Activated CD4-positive, alpha-beta memory T cell treated with anti-CD3 and anti-CD28 coated beads, Interleukin-2, amount 10 ng/mL, durations not matched to agents 7 days and 5 days (primary cell): ENCODE data around the gene LDHAL6A. TPM values are rescaled to one million over a fixed set of nuclear protein-coding genes. Genes with fewer than 3 reads are reported as not detected.
"Not testable (repeated sequence)": the region's sequence is repeated elsewhere in the genome, so short reads cannot be mapped to it uniquely, and the experiment has no call there.

Source experiments
- CTCF ChIA-PET: fragments of 350-600 bp; sonication (Branson Sonifier 250); formaldehyde crosslinking; loops from one replicate; lab custom pipeline; 2021; ENCODE audit warnings: antibody characterized with exemption, inconsistent platforms; lab: Charles Lee
- POLR2A ChIA-PET: fragments of 350-600 bp; sonication (Branson Sonifier 250); formaldehyde crosslinking; loops from one replicate; lab custom pipeline; 2021; ENCODE audit warnings: antibody characterized with exemption; lab: Charles Lee
- DNase-seq: peaks from one replicate; pipeline ENCODE4 v3.0.0-alpha.2; 2020
- H3K27ac Mint-ChIP-seq: one replicate; pipeline ENCODE4 v1.8.0; 2021; ENCODE audit warnings: mild to moderate bottlenecking, mixed read lengths
- H3K27me3 Mint-ChIP-seq: one replicate; pipeline ENCODE4 v1.8.0; 2021; ENCODE audit warnings: mixed read lengths
- H3K36me3 Mint-ChIP-seq: one replicate; pipeline ENCODE4 v1.8.0; 2021; ENCODE audit warnings: low read depth, mixed read lengths
- H3K4me1 Mint-ChIP-seq: one replicate; pipeline ENCODE4 v1.8.0; 2021; ENCODE audit warnings: mixed read lengths
- H3K4me3 Mint-ChIP-seq: one replicate; pipeline ENCODE4 v1.8.0; 2021; ENCODE audit warnings: mild to moderate bottlenecking, mixed read lengths
- H3K9me3 Mint-ChIP-seq: one replicate; pipeline ENCODE4 v1.8.0; 2021; ENCODE audit warnings: mixed read lengths
- total RNA-seq, 2 experiments: library from RNA; stranded (reverse); gene quantifications; one replicate each; pipeline ENCODE4 v1.2.3, GENCODE V29; 2021

The LDHAL6A gene
- not detected for total RNA-seq

GRCh38 chr11:18455686-18456372, at the start of gene LDHAL6A:
Gene LDHAL6A, plus strand, starts transcription at chr11:18455856. Its CDS starts 825 bp downstream, at chr11:18456681.
- no peak for DNase-seq
- Mint-ChIP-seq H3K4me3 (no peak within 1 kb of the TSS), H3K9me3 (no peaks in the 10 kb centered on the region), H3K36me3 (no peaks in the 10 kb centered on the region), H3K4me1 (peaks cover 23% of the 10 kb centered on the region), H3K27me3 (peaks cover 5% of the 10 kb centered on the region), H3K27ac (no peak within 1 kb of the TSS)
- CTCF ChIA-PET = no interaction called here
- POLR2A ChIA-PET = no interaction called here

GRCh38 chr11:18407400-18407799, 48.3 kb upstream of the LDHAL6A start:
- not testable (repeated sequence) for H3K27me3 Mint-ChIP-seq, H3K4me3 Mint-ChIP-seq, H3K9me3 Mint-ChIP-seq, DNase-seq, H3K27ac Mint-ChIP-seq
- ChIA-PET POLR2A (interaction anchor here (3.2 kb wide), 1 partner anchor 11 kb away, joined by 39 read pairs; the partner anchor contains the start of gene LDHA), CTCF (interaction anchor here (0.6 kb wide), 2 partner anchors 135 to 402 kb away, joined by 3 read pairs; no protein-coding TSS in a partner anchor)
- Mint-ChIP-seq H3K36me3 (peaks cover 48% of the 10 kb centered on the region), H3K4me1 (peaks cover 25% of the 10 kb centered on the region)

GRCh38 chr11:18408558-18409291, 46.9 kb upstream of the LDHAL6A start:
- DNase-seq = no peak
- Mint-ChIP-seq H3K36me3 (peaks cover 35% of the 10 kb centered on the region), H3K4me1 (peaks cover 19% of the 10 kb centered on the region), H3K27me3 (no peaks in the 10 kb centered on the region), H3K9me3 (no peaks in the 10 kb centered on the region), H3K27ac (no peak overlapping the region), H3K4me3 (no peak overlapping the region)
- ChIA-PET CTCF (interaction anchor here (1.4 kb wide), 1 partner anchor 117 kb away, joined by 4 read pairs; no protein-coding TSS in a partner anchor), POLR2A (interaction anchor here (0.8 to 3.2 kb wide), 6 partner anchors 9 to 118 kb away, joined by 3 to 39 read pairs (median 4); partner anchors contain the start of genes HPS5, LDHA and TSG101)

GRCh38 chr11:18416459-18416858, 39.2 kb upstream of the LDHAL6A start:
- DNase-seq = no peak
- ChIA-PET CTCF (no interaction called here), POLR2A (no interaction called here)
- no peaks in the 10 kb centered on the region for H3K27me3 Mint-ChIP-seq
- H3K27ac Mint-ChIP-seq = no peak overlapping the region
- no peaks in the 10 kb centered on the region for H3K9me3 Mint-ChIP-seq
- peaks cover 10% of the 10 kb centered on the region for H3K4me1 Mint-ChIP-seq
- H3K4me3 Mint-ChIP-seq = no peak overlapping the region
- no peaks in the 10 kb centered on the region for H3K36me3 Mint-ChIP-seq

- Mint-ChIP-seq H3K27me3 (no peaks in the 10 kb centered on the region), H3K4me3 (no peak overlapping the region), H3K27ac (no peak overlapping the region), H3K4me1 (peaks cover 3% of the 10 kb centered on the region), H3K36me3 (no peaks in the 10 kb centered on the region), H3K9me3 (no peaks in the 10 kb centered on the region)
- no peak for DNase-seq
- POLR2A ChIA-PET = no interaction called here
- CTCF ChIA-PET = no interaction called here
These were observed 36.6 kb upstream of the LDHAL6A start for GRCh38 chr11:18419040-18419439.

GRCh38 chr11:18420067-18420466, 35.6 kb upstream of the LDHAL6A start:
- no peaks in the 10 kb centered on the region for H3K36me3 Mint-ChIP-seq
- ChIA-PET CTCF (no interaction called here), POLR2A (no interaction called here)
- no peak overlapping the region for H3K4me3 Mint-ChIP-seq
- no peaks in the 10 kb centered on the region for H3K27me3 Mint-ChIP-seq
- H3K4me1 Mint-ChIP-seq = peaks cover 3% of the 10 kb centered on the region
- H3K9me3 Mint-ChIP-seq = no peaks in the 10 kb centered on the region
- H3K27ac Mint-ChIP-seq = no peak overlapping the region
- no peak for DNase-seq

- H3K9me3 Mint-ChIP-seq = peaks cover under 1% of the 10 kb centered on the region
- no peaks in the 10 kb centered on the region for H3K27me3 Mint-ChIP-seq
- no peak overlapping the region for H3K4me3 Mint-ChIP-seq
- peaks cover 3% of the 10 kb centered on the region for H3K36me3 Mint-ChIP-seq
- ChIA-PET CTCF (no interaction called here), POLR2A (no interaction called here)
- H3K4me1 Mint-ChIP-seq = peaks cover 3% of the 10 kb centered on the region
- DNase-seq = no peak
- H3K27ac Mint-ChIP-seq = no peak overlapping the region
These were observed 28.4 kb upstream of the LDHAL6A start for GRCh38 chr11:18427240-18427639.

GRCh38 chr11:18429332-18429731, 26.3 kb upstream of the LDHAL6A start:
- H3K27ac Mint-ChIP-seq = no peak overlapping the region
- ChIA-PET POLR2A (no interaction called here), CTCF (interaction anchor here (0.7 to 1.5 kb wide), 2 partner anchors 15 to 185 kb away, joined by 3 to 5 read pairs; no protein-coding TSS in a partner anchor)
- H3K4me3 Mint-ChIP-seq = no peak overlapping the region
- DNase-seq = no peak
- peaks cover 3% of the 10 kb centered on the region for H3K4me1 Mint-ChIP-seq
- no peaks in the 10 kb centered on the region for H3K27me3 Mint-ChIP-seq
- H3K36me3 Mint-ChIP-seq = peaks cover 3% of the 10 kb centered on the region
- peaks cover 2% of the 10 kb centered on the region for H3K9me3 Mint-ChIP-seq

- POLR2A ChIA-PET = no interaction called here
- CTCF ChIA-PET = interaction anchor here (0.7 to 2.1 kb wide), 3 partner anchors 95 to 406 kb away, joined by 3 to 8 read pairs (median 7); no protein-coding TSS in a partner anchor
- Mint-ChIP-seq H3K27ac (no peak overlapping the region), H3K9me3 (peaks cover 5% of the 10 kb centered on the region), H3K4me1 (no peaks in the 10 kb centered on the region), H3K36me3 (peaks cover 3% of the 10 kb centered on the region), H3K4me3 (no peak overlapping the region), H3K27me3 (no peaks in the 10 kb centered on the region)
- DNase-seq = no peak
These were observed 17.0 kb upstream of the LDHAL6A start for GRCh38 chr11:18438691-18439090.

GRCh38 chr11:18449251-18449650, 6.4 kb upstream of the LDHAL6A start:
- no peak overlapping the region for H3K27ac Mint-ChIP-seq
- DNase-seq = no peak
- H3K9me3 Mint-ChIP-seq = no peaks in the 10 kb centered on the region
- ChIA-PET POLR2A (no interaction called here), CTCF (interaction anchor here (0.7 to 1.3 kb wide), 2 partner anchors 205 to 282 kb away, joined by 3 to 5 read pairs; no protein-coding TSS in a partner anchor)
- H3K36me3 Mint-ChIP-seq = no peaks in the 10 kb centered on the region
- H3K27me3 Mint-ChIP-seq = peaks cover 14% of the 10 kb centered on the region
- no peak overlapping the region for H3K4me3 Mint-ChIP-seq
- peaks cover 6% of the 10 kb centered on the region for H3K4me1 Mint-ChIP-seq

GRCh38 chr11:18452927-18453326, 2.7 kb upstream of the LDHAL6A start:
- ChIA-PET POLR2A (interaction anchor here (1.3 kb wide), 1 partner anchor 57 kb away, joined by 3 read pairs; no protein-coding TSS in a partner anchor), CTCF (no interaction called here)
- Mint-ChIP-seq H3K4me1 (peaks cover 23% of the 10 kb centered on the region), H3K27ac (no peak overlapping the region), H3K36me3 (no peaks in the 10 kb centered on the region), H3K9me3 (no peaks in the 10 kb centered on the region), H3K27me3 (peaks cover 8% of the 10 kb centered on the region), H3K4me3 (no peak overlapping the region)
- no peak for DNase-seq

- H3K9me3 Mint-ChIP-seq = no peaks in the 10 kb centered on the region
- H3K36me3 Mint-ChIP-seq = no peaks in the 10 kb centered on the region
- POLR2A ChIA-PET = no interaction called here
- H3K27me3 Mint-ChIP-seq = peaks cover 3% of the 10 kb centered on the region
- no peak overlapping the region for H3K4me3 Mint-ChIP-seq
- CTCF ChIA-PET = interaction anchor here (0.5 to 1.6 kb wide), 3 partner anchors 12 to 121 kb away, joined by 3 read pairs; no protein-coding TSS in a partner anchor
- no peak overlapping the region for H3K27ac Mint-ChIP-seq
- H3K4me1 Mint-ChIP-seq = peaks cover 23% of the 10 kb centered on the region
- no peak for DNase-seq
These were observed 1.8 kb downstream of the LDHAL6A start for GRCh38 chr11:18457450-18457849.

- H3K4me3 Mint-ChIP-seq = no peak overlapping the region
- no peaks in the 10 kb centered on the region for H3K36me3 Mint-ChIP-seq
- ChIA-PET CTCF (no interaction called here), POLR2A (no interaction called here)
- no peak for DNase-seq
- H3K9me3 Mint-ChIP-seq = no peaks in the 10 kb centered on the region
- peaks cover 18% of the 10 kb centered on the region for H3K4me1 Mint-ChIP-seq
- H3K27me3 Mint-ChIP-seq = no peaks in the 10 kb centered on the region
- H3K27ac Mint-ChIP-seq = no peak overlapping the region
These were observed 4.0 kb downstream of the LDHAL6A start for GRCh38 chr11:18459634-18460033.
